COLO668 (cell line): ENCODE measurements around the gene CEACAM19.
A peak's percentile ranks its signal among the peaks of the same experiment; 100 is the strongest.
"Not testable (repeated sequence)": the region's sequence is repeated elsewhere in the genome, so short reads cannot be mapped to it uniquely, and the experiment has no call there.

Experiments used
- DNase-seq: peaks from one replicate; lab custom pipeline; 2025; ENCODE audit not compliant: unreplicated experiment; lab: John Stamatoyannopoulos, UW

CEACAM19 gene, protein sequence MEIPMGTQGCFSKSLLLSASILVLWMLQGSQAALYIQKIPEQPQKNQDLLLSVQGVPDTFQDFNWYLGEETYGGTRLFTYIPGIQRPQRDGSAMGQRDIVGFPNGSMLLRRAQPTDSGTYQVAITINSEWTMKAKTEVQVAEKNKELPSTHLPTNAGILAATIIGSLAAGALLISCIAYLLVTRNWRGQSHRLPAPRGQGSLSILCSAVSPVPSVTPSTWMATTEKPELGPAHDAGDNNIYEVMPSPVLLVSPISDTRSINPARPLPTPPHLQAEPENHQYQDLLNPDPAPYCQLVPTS

DNA sequence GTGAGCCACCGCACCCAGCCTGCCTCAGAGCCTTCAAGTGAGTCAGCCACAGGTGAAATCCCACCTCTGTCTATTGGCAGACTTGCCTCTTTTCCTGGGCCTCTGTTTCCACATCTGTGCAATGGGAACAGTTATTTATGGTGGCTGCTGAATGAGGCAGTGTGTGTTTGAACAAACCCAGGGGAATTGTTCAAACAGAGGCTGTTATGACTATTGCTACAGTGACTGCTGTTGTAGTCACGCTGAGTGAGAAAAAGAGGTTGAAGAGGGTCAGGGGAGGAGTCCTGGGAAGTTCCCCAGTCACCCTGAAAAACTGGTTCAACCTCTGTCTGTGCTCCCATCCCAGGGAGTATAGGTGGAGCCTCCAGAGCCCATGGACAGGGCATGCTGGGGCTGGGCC lies at the start of gene CEACAM19:
CEACAM19 (plus strand) TSS at position 83 of the 400 bp plus-strand sequence. CDS start 450 bp downstream, outside the sequence.
- DNase-seq, result no peak

DNA sequence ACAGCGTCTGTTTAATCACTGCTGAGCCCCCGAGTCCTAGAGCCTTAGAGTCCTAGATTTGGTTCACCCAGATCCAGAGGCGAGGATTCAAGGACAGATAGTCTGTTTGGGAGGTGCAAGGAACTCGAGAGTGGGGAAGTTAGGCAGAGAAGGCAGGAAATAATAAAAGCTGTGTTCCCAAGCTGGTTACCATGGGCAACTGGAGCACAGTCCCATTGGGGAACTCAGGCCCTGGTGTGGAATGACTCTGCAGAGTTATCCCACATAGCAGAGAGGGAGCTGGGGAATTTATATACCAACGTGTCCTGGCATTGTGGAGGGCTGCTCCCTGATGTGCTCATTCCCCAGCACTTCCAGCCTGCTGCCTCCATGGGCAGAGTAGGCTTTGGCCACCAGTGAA lies 48.2 kb upstream of the CEACAM19 start:
- no peak for DNase-seq

DNA sequence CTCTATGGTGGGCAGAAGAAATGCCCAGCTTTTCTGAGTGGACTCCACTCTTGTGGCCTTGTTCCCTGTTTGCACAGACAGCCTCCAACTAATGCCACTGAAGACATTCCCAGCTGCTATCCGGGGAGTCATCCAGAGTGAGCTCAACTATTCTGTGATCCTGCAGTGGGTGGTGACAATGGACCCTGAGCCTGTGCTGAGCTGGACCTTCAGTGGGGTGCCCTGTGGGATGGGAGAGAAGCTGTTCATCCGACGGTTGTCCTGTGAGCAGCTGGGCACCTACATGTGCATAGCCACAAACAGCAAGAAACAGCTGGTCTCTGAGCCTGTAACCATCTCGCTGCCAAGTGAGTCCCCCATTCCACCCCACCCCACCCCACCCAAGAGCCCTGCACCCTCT lies 47.7 kb upstream of the CEACAM19 start:
- no peak for DNase-seq

DNA sequence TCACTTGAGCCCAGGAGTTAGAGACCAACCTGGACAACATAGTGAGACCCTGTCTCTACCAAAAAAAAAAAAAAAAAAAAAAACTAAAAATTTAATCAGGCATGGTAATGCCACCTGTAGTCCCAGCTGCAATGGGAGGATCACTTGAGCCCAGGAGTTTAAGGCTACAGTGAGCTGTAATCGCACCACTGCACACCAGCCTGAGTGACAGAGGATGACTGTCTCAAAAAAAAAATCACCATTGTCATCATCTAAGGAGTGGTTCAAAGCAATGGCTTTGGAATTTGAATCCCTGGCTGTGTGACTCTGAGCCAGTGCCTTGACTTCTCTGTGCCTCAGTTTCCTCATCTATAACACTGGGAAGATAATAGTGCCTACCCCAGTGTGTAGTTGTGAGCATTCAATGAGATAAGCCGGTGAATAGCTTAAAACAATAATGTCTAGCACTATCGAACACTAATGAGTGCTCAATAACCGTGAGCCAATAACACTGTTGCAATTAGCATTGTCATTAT lies 46.4 kb upstream of the CEACAM19 start:
- no peak for DNase-seq

DNA sequence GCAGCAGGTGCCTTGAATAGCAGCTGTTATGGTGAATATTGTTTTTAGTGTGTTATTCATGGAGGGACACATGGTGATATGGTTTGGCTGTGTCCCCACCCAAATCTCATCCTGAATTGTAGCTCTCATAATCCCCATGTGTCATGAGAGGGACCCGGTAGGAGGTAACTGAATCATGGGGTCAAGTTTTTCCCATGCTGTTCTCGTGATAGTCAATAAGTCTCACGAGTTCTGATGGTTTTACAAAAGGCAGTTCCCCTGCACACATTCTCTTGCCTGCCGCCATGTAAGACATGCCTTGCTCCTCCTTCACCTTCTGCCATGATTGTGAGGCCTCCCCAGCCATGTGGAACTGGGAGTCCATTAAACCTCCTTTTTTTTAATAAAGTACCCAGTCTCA lies 45.6 kb upstream of the CEACAM19 start:
- DNase-seq, result not testable (repeated sequence)

DNA sequence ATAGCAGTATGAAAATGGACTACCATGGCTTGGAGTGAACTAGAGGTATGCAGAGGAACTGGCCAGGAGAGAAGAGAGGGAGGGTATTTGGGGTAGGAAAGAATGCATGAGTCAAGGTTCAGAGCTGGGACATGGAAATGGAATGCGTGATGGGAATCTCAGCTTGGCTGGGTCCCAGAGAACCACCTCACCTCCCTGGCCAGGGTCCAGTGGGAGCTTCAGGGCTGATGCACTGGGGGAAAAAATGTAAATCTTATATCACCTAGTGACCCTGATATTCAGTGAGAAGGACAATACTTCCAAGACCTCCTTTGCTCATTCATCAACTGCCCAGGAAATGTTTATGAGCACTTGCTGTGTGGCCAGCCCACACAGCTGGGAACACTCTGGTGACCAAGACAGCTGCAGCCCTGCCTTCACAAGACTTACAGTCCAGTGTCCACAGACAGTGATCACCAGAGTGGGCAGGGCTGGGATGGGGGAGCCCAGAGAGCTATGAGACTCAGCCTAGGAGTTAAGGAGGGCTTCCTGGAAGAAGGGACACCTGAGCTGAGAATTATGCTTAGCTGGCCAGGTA lies 45.1 kb upstream of the CEACAM19 start:
- no peak for DNase-seq

DNA sequence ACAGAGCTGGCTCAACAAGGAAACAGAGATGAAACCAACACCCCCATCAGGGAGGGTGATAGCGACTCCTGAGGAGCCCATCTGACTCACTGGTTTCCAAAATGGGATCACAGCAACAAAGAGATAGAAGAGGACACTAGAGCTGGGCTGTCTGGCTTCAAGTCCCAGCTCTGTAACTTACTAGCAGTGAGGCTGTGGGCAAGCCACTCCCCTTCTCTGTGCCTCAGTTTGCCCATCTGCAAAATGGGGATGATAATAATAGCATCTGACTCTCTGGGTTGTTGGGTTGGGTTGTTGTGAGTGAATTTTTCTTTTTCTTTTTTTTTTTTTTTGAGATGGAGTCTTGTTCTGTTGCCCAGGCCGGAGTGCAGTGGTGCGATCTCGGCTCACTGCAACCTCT lies 43.7 kb upstream of the CEACAM19 start:
- no peak for DNase-seq

DNA sequence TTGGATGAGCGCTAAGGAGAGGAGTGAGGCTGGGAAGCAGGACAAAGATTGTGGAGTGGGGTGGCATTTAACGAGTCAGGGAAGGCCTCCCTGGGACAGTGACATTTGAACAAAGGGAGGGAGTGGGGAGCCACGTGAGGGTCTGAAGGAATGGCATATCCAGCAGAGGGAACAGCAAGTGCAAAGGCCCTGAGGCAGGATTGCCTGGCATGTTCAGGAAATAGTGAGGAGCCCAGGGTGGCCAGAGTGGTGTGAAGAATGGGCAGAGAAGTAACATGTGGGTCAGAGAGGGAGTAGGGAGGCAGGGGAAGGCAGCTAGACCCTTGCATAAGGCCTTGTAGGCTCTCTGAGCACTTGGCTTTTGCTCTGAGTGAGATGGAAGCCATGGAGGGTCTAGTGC lies 42.5 kb upstream of the CEACAM19 start:
- no peak for DNase-seq

DNA sequence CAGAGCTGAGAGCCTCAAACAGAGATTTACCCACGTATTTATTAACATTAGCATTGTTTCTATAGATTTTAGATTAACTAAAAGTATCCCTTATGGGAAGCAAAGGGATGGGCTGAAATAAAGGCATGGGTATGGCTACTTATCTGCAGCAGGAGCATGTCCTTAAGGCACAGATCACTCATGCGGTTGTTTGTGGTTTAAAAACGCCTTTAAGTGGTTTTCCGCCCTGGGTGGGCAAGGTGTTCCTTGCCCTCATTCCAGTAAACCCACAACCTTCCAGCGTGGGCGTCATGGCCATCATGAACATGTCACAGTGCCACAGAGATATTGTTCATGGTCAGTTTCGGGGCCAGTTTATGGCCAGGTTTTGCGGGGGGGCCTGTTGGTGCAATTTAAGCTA lies 39.7 kb upstream of the CEACAM19 start:
- not testable (repeated sequence) for DNase-seq

DNA sequence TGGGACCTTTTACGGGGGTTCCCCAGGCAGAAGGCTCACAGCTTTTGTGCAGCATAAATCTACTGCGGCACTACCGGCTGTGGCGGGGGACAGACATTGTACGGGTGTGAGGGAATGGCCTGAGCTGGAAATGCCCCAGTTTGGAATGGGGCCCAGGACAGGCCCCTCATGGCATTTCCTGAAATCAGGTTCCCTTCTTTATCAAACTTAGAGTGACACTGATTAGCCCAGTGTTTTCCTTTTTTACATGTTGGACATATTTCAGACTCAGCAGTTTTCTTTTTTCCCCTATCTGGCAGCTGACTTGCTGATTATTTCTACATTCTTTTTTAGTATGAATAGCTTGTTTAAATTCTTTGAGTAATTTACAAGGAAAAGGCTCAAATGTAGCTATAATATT lies 37.2 kb upstream of the CEACAM19 start:
- DNase-seq, result not testable (repeated sequence)

DNA sequence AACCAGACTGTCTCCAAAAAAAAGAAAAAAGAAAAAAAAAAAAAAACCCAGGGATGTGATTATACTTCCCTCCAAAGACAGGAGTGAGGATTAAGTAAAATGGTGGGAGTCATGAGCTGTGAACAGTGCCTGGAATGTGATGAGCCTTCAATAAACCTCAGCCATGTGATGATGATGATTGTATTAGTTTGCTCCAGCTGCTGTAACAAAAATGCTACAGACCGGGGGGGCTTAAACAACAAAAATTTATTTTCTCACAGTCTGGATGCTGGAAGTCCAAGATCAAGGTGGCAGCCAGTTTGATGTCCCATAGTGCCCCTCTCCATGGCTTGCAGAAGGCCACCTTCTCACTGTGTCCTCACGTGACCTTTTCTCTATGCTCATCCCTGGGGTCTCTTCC lies 36.5 kb upstream of the CEACAM19 start:
- DNase-seq, result no peak

DNA sequence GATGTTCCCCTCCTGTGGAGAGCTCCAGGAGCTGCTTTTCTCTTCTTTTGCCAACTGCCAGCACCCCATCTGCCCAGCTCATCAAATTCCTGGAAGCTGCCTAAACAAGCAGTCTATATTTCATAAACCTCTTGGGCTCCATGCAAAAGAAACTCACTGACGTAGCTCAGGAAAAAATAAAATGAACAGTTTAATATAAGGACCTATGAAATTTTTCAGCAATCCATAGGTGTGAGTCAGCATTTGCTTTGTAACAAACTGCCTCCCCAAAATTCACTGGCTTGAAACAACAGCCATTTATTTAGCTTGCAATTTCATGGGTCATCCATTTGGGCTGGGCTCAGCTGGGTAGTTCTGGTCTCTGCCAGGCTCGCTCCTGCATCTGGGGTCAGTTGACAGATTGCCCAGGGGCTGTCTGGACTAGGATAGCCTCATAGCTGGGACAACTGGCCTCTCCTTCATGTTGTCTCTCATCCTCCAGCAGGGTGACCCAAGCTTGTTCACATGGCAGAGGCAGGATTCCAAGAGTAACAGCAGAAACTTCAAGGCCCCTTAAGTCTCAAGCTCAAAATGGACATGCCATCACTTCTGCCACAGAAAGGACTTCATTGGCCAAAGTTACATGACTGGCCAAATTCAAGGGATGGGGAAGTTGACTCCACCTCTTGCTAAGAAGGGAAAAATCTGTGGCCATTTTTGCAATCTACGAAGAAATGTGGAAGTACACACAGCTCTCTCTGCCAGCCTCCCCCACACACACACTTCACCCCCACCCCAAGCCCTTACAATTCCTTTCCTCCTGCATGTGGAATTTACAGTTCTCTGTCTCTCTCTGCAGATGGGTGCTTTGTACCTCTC lies 35.5 kb upstream of the CEACAM19 start:
- no peak for DNase-seq

DNA sequence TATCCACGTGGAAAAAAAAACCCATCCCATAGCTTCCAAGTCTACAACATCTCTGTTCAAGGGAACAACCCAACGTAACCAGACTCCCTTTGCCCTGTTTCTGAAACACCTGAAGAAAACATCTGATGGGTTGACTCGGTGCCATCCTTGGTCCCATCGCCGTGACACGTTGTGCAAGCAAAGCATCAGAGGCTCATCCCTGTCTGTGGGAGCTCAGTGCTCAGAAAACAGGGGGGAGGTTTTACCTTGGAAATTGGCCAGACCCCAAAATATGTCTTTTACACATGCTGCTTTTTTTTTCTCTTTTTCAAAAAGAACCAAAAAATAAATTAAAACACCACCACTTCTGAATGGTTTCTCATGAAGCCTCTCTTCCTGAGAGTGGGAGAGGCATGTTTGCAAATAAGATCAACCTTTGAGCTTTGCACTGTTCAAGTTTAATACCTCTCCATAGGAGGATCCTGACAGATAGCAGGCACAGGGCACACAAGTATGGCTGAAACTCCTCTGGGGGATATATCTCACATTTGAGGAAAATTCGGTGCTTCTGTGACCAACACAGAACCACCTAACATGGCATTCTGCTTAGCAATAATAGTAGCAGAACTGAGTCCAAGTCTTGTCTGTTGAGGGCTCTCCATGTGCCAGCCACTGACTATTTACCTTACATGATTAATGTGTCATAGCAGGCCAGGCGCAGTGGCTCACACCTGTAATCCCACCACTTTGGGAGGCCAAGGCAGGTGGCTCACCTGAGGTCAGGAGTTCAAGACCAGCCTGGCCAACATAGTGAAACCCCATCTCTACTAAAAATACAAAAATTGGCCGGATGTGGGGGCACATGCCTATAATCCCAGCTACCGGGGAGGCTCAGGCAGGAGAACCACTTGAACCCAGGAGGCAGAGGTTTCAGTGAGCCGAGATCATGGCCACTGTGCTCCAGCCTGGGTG lies 34.6 kb upstream of the CEACAM19 start:
- no peak for DNase-seq

DNA sequence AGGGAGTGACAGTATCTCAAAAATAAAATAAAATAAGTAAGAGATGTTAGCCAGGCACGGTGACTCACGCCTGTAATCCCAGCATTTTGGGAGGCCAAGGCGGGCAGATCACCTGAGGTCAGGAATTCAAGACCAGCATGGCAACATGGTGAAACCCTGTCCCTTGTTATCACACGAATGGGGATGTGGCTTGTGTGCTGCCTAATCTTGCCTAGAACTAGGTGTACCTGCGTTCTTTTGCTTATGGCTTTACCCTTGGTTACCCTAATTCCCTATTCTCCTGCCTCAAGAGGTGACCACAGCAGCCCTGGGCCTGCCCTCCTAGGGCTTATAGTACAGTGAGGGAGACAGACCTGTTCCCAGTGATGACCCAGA lies 33.9 kb upstream of the CEACAM19 start:
- no peak for DNase-seq

DNA sequence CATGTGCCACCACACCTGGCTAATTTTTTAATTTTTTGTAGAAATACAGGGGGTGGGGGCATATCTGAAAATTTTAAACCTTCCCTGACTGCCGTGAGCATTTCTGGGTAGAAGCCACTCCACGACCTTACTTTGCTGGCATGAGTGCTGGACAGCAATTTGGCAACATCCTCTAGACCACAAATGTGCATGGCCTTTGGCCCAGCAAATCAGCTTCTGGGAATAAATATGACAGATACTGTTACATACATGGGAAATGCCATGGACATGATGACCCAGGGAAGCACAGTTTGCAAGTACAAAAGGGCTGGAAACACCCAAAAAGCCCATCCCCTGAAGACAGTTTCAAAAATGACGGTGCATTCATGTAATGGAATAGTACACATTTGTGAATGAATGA lies 30.8 kb upstream of the CEACAM19 start:
- no peak for DNase-seq

DNA sequence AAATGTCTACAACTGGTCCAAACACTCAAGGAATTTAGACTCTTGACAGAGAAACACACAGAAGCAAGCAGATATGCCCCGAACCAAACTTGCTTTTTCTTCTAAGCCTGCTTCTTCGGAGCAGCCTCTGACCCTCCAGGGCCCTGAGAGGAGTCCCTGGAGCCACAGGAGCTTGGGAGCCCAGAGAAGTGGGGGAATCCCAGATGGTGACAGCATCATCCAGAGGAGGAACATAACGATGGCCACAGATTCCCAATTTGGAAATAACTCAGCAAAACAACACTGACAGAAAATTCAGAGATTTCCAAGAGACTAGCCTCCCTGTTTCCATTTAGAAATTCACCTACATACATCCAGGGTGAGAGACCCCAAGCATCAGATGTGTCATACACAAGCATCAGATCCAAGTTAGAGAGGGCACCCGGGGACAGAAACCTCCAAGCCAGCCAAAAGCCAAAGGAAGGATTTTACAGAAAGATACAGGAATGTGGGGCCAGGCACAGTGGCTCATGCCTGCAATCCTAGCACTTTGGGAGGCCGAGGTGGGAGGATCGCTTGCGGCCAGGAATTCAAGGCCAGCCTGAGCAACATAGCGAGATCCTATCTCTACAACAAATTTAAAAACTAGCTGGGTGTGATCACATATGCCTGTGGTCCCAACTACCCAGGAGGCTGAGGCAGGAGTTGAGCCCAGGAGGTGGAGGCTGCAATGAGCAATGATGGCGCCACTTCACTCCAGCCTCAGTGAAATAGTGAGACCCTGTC lies 29.6 kb upstream of the CEACAM19 start:
- no peak for DNase-seq

DNA sequence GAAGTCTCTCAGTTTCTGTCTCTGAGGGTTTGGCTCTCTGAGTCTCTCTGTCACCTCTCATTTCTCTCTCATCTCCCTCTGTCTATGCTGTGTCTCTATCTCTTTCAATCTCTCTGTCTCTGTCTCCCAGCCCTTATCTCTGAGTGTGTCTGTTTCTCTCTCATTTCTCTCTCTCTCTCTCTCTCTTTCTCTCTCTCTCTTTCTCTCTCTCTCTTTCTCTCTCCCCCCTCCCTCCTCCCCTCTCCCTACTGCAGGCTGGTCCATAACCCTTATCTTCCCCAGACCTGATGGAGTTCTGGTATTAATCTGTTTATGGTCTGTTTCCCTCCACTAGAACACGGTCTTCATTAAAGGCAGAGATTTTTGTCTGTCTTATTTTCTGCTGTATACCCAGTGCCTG lies 28.9 kb upstream of the CEACAM19 start:
- DNase-seq, result no peak

DNA sequence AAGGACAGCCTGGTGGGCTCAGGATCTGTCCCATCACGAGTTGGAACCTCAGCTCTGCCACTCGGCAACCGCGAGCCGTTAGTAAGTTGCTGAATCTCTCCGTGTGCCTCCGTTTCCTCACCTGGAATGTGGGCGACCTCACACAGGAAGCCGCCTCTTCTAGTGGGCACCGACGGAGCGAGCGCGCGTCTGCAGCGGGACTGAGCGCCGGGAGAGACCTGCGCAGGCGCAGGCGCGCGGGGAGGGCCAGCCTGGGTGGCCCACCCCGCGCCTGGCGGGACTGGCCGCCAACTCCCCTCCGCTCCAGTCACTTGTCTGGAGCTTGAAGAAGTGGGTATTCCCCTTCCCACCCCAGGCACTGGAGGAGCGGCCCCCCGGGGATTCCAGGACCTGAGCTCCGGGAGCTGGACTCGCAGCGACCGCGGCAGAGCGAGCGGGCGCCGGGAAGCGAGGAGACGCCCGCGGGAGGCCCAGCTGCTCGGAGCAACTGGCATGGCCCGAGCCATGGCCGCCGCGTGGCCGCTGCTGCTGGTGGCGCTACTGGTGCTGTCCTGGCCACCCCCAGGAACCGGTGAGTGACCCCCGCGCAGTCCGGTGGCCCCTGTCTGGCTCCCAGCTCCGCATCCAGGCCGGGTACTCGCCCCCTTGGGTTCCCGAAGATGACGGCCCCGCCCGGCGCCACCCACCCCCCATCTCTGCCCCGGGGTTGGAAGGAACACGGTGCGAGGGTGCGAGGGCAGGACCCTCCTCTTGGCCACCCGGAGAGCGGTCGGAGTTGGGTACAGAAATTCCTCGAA lies 27.5 kb upstream of the CEACAM19 start, which contains the start of gene PVR:
PVR (plus strand) TSS at position 306 of the 797 bp plus-strand sequence; CDS start at position 493, 187 bp downstream.
- peak; percentile 87 for DNase-seq

DNA sequence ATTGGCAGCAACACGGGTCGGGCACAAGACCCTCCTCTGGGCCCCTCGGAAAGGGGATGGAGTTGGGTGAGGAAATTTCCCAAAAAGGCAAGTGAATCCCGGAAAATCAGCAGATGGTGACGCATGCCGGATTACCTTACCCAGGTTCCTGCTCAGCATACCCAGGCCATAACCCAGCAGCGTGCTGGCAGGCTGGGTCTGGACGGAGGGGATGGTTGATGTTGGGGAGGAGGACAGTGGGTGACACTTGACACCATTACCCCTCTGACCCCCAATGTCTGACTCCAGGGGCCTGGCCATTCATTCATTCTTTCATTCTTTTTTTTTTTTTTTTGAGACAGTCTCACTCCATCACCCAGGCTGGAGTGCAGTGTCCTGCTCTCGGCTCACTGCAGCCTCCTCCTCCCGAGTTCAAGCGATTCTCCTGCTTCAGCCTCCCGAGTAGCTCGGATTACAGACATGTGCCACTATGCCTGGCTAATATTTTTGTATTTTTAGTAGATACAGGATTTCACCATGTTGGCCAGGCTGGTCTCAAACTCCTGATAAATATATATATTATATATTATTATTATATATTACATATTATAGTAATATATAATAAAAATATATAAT lies 26.8 kb upstream of the CEACAM19 start:
- peak; percentile 64 for DNase-seq
